HG03469 (cell line): ENCODE measurements around the gene UBTD1.

Experiments
- ATAC-seq: cut with Tn5 transposase; IDR thresholded peaks from one replicate; pipeline ENCODE4 v1.9.1; 2021; ENCODE audit warnings: mild to moderate bottlenecking, moderate library complexity, moderate number of reproducible peaks; ENCODE audit not compliant: unreplicated experiment

The UBTD1 gene

DNA sequence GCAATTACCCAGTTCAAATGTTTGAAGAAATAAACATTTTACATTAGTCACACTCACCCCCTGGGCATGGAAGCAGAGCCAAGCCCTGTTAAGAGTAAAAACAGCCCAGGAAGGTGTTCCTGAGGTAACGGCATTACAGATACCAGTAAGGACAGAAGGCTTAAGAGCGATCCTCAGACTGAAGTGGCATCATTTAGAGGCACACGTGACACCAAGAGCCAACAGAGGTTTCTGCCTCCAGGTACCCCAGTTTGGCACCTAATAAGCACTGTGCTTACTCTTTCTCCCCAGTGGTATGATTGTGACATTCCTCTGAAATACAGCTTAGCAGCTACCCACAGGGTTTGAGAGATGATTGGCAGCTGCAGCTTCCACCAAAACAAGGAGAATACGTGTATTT lies 17.7 kb upstream of the UBTD1 start:
- no peak for ATAC-seq

DNA sequence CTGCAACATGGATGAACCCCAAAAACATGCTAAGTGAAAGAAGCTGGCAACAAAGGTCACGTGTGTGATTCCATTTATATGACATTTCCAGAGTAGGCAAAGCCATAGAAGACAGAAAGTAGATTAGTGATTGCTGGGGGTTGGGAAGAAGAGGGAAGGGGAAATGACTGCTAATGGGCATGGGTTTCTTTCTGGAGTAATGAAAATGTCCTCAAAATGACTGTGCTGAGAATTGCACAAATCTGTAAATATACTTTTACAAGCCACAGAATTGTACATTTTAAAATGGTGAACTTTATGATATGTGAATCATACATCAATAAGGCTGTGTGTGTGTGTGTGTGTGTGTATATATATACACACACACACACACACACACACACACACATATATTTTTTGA lies 16.3 kb upstream of the UBTD1 start:
- ATAC-seq: no peak

DNA sequence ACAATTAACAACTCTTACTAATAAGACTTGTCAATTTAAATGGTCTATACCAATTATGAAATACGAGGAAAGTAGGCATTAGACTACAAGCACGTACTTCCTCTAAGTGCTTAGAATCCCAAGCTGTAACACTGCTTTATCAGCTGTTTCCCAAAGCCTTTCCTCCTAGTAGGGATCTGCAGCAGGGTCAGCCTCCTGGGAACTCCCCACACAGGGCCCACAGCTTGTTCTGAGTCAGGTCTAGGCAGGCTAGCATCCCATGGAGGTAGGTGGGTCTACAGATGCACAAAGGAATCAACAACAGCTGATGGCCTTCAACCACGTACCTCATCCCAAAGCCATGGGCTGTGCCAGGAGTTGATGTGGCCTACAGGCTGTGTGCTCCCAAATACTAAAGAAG lies 15.2 kb upstream of the UBTD1 start:
- ATAC-seq: no peak

DNA sequence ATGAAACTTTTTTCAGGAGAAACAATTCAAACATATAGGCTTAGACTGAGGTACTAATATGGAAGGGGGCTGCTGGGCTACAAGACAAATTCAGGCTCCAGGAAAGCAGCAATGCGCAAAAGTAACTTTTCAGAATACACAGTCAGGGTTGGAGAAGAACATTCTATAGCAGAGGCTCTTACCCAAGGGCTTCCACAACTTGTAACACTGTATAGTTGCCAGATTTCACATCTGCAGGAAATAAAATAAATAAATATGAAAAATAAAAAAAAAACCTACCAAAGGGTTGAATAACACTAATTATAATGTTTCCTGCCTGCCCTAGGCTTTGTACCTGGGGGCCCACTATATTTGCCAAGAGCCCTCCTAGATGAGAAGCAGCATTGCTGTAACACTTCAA lies 14.8 kb upstream of the UBTD1 start:
- no peak for ATAC-seq

DNA sequence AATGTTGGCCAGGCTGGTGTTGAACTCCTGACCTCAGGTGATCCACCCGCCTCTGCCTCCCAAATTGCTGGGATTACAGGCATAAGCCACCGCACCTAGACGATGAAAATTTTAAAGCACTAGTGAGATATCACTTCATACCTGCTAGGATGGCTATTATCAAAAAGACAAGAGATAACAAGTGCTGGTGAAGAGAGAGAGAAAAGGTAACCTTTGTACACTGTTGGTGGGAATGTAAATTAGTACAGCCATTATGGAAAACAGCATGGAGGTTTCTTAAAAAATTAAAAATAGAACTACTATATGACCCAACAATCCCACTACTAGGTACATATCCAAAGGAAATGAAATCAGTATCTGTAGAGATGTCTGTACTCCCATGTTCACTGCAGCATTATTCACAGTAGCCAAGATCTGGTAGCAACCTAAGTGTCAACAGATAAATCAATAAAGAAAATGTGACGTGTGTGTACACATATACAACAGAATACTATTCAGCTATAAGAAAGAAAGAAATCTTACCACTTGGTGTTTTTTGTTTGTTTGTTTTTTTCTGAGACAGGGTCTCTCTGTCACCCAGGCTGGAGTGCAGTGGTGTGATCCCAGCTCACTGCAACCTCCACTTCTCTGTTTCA lies 13.0 kb upstream of the UBTD1 start:
- ATAC-seq: no peak

DNA sequence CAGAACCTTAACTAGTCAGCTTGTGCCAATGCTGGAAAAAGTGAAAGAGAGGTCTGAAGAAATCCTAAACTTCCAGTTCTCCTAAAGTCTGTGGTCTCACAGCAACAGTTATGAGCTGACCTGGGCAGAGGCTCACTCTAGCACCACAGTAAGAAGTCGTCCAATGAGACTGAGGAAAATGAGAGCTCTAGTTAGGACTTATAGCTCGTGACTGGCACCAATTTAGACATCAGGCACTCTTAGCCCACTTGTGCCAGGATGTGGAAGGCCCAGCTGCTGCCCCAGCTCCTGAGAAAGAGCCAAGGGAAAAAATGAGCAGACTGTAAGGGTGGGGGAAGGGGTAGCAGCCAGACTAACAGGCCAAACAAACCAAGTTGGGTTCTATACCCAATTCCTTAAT lies 8.1 kb upstream of the UBTD1 start:
- ATAC-seq: no peak

DNA sequence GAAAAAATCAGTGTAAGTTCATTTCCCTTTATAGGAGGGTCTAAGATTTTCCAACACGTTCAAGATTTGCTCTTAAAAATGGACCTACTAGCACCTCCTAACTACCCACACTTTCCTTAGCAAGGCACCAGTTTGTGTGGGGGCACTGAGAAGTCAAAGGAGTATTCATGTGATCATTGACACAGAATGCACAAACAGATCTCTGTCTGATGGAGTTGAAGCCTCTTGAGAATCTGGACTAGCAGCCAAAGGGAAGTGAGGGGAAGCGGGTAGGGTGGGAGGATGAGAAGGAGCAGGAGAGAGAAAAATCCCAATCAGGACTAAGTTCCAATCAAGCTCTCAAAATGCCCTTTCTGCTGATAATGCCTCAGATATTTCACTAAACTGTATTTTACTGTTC lies 4.6 kb upstream of the UBTD1 start:
- ATAC-seq: no peak

DNA sequence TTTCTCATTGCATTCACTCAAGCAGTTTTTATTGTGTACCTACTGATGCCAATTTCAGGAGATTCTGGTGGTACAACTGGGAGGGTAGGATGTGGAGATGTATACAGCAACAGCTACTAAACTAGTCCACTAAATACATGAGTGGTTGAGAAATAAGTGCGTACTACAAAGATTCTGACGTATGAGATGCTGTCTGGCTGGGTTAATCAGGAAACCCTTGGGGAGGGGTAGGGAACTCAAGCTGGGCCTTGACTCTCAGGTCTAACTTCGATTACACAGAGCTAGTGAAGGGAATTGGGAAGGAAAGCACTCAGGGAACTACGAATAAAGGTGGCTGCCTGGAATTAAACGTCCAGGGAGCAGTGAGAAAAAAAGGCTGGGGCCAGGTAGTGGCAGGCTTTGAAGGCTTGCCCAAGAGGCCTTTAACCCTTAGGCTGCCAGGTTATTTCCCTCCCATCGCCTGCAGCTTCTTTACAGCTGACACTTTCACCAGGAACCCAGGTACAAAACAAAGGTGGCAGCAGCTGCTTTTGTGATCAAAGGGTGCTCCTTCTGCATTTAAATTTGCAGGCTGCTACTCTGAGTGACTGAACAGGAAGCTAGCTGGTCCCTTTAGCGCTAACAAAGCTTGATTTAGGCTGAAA lies 3.7 kb upstream of the UBTD1 start:
- no peak for ATAC-seq

DNA sequence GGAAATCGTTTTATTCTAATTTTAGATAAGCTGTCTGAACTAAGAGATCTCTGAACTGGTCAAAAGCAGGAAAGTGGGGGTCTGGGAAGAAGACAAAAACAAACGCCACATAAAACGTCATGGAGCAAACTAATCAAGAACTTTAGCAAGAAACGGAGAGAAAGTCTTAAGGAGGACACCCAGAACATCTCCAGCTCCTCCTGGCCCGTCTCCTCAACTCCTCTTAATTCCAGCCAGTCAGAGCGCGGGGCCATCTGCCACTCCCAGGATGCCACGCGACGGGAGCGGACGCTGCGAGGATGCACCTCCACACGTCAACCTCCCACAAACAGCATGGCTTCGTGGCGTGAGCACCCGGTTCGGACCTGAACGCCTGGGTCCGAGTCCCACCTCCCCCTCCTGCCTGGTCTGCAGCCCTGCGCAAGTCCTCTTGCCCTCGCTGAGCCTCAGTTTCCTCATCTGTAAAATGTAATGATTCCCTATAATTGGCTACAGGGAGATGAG lies 1.1 kb upstream of the UBTD1 start:
- ATAC-seq: no peak

DNA sequence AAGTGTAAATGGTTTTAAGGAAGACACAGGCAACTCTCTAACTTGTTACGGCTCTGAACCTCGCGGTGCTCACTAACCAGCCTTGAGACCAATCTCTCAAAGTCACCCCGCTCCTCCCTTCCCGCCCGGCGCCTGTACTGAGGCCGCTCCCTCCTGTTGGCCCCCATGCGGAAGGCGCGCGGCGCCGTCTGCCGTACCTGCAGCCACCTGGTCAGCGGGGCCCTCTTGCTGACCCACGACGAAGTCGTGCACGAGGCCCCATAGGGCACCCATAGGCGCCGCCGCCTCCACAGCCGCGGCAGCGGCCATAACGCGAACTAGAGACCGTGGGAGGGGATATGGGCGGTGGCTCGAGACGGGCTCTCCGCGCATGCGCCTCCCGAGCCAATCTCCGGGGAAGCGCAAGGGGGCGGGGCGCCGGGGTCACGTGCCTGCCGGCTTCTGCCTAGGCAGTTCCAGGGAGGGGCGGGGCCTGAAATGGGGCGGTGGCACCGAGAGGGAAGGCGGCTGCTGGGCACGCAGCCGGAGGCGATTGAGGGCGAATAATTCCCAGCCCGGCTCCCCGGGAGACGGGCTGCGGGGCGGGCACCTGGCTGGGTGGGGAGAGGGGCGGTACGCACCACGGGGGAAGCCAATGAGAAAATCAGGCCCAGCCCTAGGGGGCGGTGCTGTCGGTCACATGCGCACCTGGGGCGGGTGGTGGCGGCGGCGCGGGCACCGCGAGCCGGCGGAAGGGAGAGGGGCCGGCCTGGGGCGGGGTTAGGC lies 466 bp upstream of the UBTD1 start, which contains the start of gene MMS19:
Gene MMS19, minus strand, starts transcription at position 347 of the 765 bp plus-strand sequence. Its CDS starts 38 bp downstream, at position 309.
- peak; percentile 78 for ATAC-seq

DNA sequence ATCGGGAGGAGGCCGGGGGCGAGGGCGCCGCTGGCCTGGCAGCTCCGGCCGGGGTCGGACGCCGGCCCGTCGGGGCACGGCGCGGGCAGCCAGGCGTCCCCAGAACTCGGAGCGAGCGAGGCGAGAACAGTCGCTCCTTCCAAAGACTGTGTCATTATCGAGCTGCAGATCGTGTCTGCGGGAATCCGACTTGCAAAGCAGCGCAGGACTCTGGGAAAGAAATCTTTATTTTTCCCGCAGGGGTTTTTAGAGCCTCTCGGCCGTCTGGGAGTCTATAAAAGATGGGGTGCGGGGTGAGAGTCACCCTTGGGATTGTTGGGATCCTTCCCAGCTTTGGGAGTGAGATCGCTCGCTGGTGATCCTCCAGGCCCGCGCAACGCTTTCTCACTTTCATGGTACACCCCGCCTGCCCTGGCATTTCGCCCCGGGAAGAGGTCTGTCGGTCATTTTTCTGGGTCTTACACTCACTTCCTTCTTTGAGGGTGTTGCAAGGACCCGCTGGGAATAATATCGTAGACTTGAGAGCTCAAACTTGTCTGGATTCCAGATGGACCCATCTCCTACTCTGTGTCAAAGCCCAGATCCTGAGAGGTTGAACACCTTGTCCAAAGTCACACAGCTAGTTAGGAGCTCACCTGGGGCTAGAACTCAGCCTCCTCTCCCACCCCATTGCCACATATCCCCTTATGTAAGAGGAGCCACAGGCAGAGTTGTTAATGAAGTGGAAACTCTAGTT lies 1.0 kb downstream of the UBTD1 start:
- no peak for ATAC-seq

DNA sequence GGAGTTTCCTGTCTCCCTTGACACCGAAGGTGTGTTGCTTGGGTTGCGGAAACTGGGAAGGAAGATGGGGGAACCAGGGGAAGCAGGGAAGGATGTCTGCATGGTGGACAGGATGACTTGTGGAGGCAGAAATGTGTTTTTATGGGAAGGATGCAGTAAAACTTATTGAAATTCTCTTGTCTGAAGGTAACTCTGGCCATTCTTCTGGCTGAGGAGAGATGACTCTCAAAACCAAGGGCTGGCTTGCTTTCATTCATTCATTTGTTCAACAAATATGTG lies 1.5 kb downstream of the UBTD1 start:
- no peak for ATAC-seq

DNA sequence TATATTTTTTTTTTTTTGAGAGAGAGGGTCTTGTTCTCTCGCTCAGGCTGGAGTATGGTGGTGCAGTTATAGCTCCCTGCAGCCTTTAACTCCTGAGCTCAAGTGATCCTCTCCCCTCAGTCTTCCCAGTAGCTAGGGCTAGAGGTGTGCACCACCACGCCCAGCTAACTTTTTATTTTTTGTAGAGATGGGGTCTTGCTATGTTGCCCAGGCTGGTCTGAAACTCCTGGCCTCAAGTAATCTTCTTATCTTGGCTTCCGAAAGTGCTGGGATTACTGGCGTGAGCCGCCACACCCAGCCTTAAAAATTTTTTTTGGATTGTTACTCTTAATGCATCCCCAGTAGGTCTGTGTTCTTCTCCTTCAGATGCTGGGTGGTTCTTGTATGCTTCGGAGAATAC lies 4.2 kb downstream of the UBTD1 start:
- ATAC-seq: no peak

DNA sequence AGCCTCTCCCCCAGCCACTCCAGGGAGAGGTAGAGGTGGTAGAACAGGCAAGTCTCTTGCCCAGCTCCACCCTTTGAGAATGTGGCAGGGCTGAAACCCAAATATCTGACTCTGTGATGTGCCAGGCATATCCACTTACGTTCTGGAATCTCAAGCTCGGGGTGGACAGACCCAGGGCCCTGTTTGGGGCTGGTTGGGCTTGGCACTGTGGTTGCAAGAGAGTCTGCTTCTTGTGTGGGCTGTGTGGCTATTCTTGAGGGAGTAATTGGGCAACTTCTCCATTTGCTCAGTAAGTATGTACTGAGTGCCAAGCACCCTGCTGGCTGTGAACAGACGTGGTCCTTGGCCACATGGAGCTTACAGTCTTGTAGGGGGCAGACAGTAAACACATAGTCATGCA lies 4.7 kb downstream of the UBTD1 start:
- no peak for ATAC-seq

DNA sequence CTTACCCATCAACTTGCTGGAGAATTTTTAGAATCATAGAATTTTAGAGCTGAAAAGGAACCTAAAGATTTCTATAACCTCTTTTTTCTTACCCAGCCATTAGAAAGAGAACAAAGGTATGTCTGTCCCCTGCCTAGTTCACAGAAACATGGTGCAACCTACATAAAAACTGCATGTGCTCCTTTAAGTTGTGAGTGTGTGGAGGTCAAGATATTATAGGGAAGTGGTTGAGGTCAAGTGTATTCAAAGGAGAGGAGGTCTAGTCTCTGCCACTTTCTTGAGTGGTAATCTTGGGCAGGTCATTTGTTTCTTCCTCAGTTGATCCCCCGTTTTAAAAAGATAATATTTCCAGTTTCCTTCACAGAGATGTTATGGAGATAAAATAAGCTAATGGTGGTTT lies 6.4 kb downstream of the UBTD1 start:
- no peak for ATAC-seq

DNA sequence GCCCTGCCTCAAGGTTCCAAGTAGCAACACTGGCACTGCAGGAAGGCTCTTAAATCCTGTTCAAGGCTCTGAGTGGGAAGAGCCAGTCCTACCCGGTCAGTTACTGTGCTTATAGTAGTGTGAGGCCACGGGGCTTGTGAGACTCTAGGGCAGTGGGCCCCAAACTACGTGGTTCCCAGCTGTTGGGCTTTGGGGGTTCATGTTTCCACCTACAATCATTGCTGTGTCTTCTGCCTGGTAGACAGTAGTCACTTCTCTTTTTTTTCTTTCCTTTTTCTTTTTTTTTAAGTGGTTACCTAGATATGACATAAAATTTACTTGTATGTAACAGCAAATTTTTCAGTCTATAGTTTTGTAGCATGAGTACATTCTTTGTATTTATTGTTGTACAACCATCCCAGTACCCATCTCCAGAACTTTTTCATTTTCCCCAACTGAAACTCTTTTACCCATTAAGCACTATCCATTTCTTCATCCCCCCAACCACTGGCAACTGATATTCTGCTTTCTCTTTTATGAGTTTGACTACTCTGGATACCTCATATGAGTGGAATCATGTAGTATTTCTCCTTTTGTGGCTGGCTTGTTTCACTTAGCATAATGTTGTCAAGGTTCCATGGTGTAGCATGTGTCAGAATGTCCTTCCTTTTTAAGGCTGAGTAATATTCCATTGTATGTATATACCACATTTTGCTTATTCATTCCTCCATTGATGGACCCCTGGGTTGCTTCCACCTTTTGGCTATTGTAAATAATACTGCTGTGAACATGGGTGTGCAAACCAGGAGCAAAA lies 7.7 kb downstream of the UBTD1 start:
- no peak for ATAC-seq

DNA sequence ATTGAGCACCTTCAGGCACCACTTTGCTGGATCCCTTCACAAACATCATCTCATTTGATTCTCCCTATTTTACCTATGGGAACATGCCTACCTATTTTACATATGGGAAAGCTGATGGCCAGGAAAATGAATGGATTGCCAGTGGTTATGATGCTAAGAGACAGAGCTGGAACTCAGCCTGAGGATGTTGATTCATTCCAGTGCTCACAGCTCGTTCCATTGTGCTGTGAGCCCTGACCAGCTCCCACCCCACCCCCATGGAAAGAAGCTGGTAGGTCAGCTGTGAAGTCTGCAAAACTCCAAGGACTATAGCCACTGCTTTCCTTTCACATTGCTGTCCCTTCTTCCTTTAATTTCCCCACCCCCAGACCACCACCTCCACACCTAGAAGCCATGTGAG lies 9.6 kb downstream of the UBTD1 start:
- ATAC-seq: no peak

DNA sequence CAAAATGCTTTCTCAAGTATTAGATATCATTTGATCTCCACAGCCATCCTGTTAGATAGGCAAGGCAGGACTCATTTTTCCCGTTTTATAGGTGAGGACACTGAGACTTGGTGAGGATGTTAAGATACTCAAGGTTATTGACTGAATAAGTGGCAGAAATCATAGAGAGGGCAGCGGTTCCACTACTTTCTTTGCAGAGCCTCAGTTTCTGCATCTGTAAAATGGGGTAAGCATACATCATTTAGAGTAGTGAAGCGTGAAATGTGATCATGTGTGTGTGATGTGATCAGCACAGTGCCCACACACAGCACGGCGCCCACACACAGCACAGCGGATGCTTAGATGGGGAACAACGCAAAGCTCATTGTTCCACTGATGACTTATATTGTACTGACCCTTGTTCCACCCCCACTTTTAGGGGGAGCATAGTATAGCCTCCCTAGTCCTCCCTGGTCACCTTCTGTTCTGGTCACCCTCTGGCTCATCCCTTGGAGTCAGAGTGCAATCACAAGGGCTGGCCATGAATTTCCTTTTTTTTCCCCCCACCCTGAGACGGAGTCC lies 10.5 kb downstream of the UBTD1 start:
- no peak for ATAC-seq

DNA sequence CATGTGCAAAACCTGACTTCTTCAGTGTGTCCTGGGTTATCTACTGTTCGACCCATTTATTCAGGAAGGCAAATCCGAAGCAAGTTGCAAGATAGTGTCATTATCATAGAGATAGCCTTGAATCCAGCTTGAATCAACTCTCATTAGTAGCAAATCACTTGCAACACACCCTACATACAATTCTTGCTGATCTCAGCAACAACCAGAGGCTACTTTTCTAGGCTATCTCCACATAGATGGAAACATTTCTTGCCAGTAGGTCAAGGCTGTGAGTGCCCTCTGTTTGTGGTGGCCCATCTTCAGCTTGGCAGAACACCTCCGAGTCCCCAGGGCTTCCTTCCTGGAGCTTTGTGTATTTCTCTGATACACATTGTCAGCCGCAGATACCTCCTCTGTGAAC lies 12.0 kb downstream of the UBTD1 start:
- no peak for ATAC-seq

DNA sequence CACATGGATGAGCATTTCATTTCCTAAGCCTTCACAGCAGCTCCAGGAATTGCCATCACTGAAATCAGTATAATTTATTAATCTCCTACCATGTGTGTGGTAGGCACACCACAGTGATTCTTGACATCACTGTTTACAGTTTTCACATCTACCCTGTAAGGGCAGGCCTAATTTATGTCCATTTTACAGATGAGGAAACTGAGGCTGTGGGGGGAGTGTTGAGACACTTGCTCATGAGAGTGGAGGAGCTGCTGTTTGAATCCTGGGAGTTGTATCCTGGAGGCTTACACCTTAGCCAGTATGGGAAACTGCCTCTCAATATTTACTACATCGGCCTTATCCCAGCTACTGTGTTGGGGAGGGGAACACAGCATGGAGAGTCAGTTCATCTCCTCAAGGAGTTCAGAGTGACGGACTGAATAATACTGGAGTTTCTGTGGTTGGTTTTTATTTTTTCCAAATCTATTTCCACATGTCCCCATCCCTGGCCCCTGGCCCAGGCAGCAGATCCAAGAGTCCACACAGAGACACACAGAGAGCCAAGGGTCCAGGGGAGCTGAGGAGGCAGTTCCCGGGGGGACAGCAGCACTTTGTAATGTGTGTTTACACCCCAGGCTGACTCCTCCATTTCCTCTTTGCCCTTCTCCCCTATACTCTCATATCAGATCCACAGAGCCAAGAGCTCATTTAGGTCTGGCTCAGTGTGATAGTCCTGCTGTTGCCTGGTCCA lies 13.2 kb downstream of the UBTD1 start:
- ATAC-seq: no peak
